ENCODE results near the gene SIRPA. TPM values are rescaled to one million over a fixed set of nuclear protein-coding genes. Genes with fewer than 3 reads are reported as not detected.

Gene SIRPA
- total and polyA plus RNA-seq, 2 of the 8 experiments (the other 6 are each of a cell fraction or from before 2014, with no cell fraction given): 3.9 to 4.3 TPM

DNA sequence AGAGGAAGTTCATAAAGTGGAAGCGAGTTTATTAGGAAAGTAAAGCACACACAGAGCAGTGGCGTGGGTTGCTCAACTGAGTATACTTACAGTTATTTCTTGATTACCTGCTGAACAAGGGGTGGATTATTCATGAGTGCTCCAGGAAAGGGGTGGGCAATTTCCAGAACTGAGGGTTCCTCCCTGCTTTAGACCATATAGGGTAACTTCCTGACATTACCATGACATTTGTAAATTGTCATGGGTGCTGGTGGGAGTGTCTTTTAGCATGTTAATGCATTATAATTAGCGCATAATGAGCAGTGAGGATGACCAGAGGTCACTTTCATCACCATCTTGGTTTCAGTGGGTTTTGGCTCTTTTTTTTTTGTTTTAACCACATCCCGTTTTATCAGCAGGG lies 68.9 kb downstream of the SIRPA start:
- H3K9ac ChIP-seq (replicated peaks in 1 of 4; ENCODE audit: extremely low read depth in 1 of 4, low read depth in 3 of 4, low read length in 3 of 4): no peak overlapping the region
- H3K18ac ChIP-seq (ENCODE audit: extremely low read depth, low read length): no peak overlapping the region
- peak overlapping the region in 1 of 2 experiments; percentile 35; a peak in 1 of 4 replicates for H3K4me2 ChIP-seq (ENCODE audit: insufficient read depth in 1 of 2, low read depth in 2 of 2, low read length in 2 of 2)
- no peak overlapping the region for H3K4me3 ChIP-seq (ENCODE audit: extremely low read depth in 1 of 4, insufficient read depth in 2 of 4, low read depth in 3 of 4, low read length in 4 of 4)
- no peak overlapping the region for H3K56ac ChIP-seq (replicated peaks; ENCODE audit: insufficient read length, low read depth, low read length)
- no peak overlapping the region for H3K27ac ChIP-seq (ENCODE audit: low read depth, low read length)
- H3K14ac ChIP-seq (ENCODE audit: insufficient read length): no peak overlapping the region
- no peak overlapping the region for H2AK5ac ChIP-seq (ENCODE audit: low read depth, low read length)
- ChIA-PET CTCF (ENCODE audit: partially characterized antibody) (interaction anchor here (1.1 to 6.5 kb wide), 11 partner anchors 12 to 208 kb away, joined by 3 to 57 read pairs (median 5); no protein-coding TSS in a partner anchor), POLR2A (ENCODE audit: partially characterized antibody) (interaction anchor here (1.0 to 1.4 kb wide), 3 partner anchors 17 to 139 kb away, joined by 3 to 5 read pairs (median 4); no protein-coding TSS in a partner anchor)
- no peak overlapping the region for H2AFZ ChIP-seq (ENCODE audit: low read length)
- H3K79me1 ChIP-seq (ENCODE audit: low read depth, low read length): no peaks in the 10 kb centered on the region
- H3K36me3 ChIP-seq (ENCODE audit: control insufficient read depth in 2 of 4, insufficient read depth in 4 of 4, low read length in 3 of 4): no peaks in the 10 kb centered on the region
- no peak overlapping the region for H2BK15ac ChIP-seq (ENCODE audit: low read length)
- H4K91ac ChIP-seq (replicated peaks; ENCODE audit: insufficient read length, low read length): no peak overlapping the region
- H2BK20ac ChIP-seq (ENCODE audit: low read length): no peak overlapping the region
- DNase-seq (ENCODE audit: low read depth in 1 of 2, low spot score in 2 of 2) (no peak), FAIRE-seq (no peak)
- no peaks in the 10 kb centered on the region; the same call in 1 of the 2 replicates for H3K23me2 ChIP-seq (ENCODE audit: low read depth, low read length)
- no peaks in the 10 kb centered on the region for H4K20me1 ChIP-seq (replicated peaks in 1 of 2; ENCODE audit: control insufficient read depth in 1 of 2, insufficient read depth in 2 of 2, low read length in 2 of 2)
- 78% methylated on average over 4 of the region's 4 CpGs; no CpG with 5 or more reads in 1 of the 2 experiments for WGBS, 2 experiments (ENCODE audit: extremely low coverage in 1 of 2, insufficient coverage in 1 of 2, insufficient read length in 1 of 2, insufficient replicate concordance in 2 of 2, low coverage in 1 of 2, low lambda C conversion rate in 2 of 2, missing lambda C conversion rate in 1 of 2)
- H4K5ac ChIP-seq (ENCODE audit: insufficient read length, low read depth, low read length): no peak overlapping the region
- no peak overlapping the region for H2BK5ac ChIP-seq (ENCODE audit: low read depth, low read length)
- no peak overlapping the region for H2BK120ac ChIP-seq (replicated peaks; ENCODE audit: low read depth, low read length)
- H3K23ac ChIP-seq (ENCODE audit: insufficient read length): no peak overlapping the region
- no peaks in the 10 kb centered on the region for H3K79me2 ChIP-seq (ENCODE audit: control insufficient read depth in 1 of 2, insufficient read depth in 2 of 2, low read length in 2 of 2)
- no peak overlapping the region for H4K8ac ChIP-seq (ENCODE audit: extremely low read depth, insufficient read depth, low read length)
- peaks cover 4 to 17% (median 11%) of the 10 kb centered on the region in 4 experiments; a peak in 6 of 7 replicates for H3K4me1 ChIP-seq (replicated peaks in 1 of 4; ENCODE audit: control insufficient read depth in 3 of 4, insufficient read depth in 4 of 4, low read length in 3 of 4)
- no peaks in the 10 kb centered on the region for H3K9me3 ChIP-seq (ENCODE audit: insufficient read depth in 2 of 2, low read depth in 1 of 2, low read length in 1 of 2)
- 0 out of 2 replicates have a peak overlapping the region, but pooled peaks have one; percentile 21 for H2BK12ac ChIP-seq (ENCODE audit: low read depth, low read length)
- H3K27me3 ChIP-seq (replicated peaks in 1 of 4; ENCODE audit: control insufficient read depth in 3 of 4, extremely low read depth in 1 of 4, insufficient read depth in 3 of 4, low read length in 3 of 4): peaks cover 0 to 4% (median 0%) of the 10 kb centered on the region in 4 experiments; a peak in 2 of 7 replicates
- no peak overlapping the region for H3K4ac ChIP-seq (replicated peaks; ENCODE audit: insufficient read length, low read depth, low read length)
- TF ChIP-seq BACH1 (IDR thresholded peaks at IDR 0.05; ENCODE audit: low read length) (no peak), CREB1 (IDR thresholded peaks at IDR 0.05) (no peak), TAF1 (IDR thresholded peaks at IDR 0.05; ENCODE audit: low read depth, low read length) (no peak), KDM4A (IDR thresholded peaks at IDR 0.05; ENCODE audit: low read depth, low read length, severe bottlenecking) (peak; percentile 5), SP2 (IDR thresholded peaks at IDR 0.05; ENCODE audit: low read length) (no peak), SAP30 (IDR thresholded peaks at IDR 0.05; ENCODE audit: insufficient read depth, insufficient replicate concordance, low read length) (no peak)
